ENCODE data around the gene NFAM1.
A peak's percentile ranks its signal among the peaks of the same experiment; 100 is the strongest.

The NFAM1 gene

DNA sequence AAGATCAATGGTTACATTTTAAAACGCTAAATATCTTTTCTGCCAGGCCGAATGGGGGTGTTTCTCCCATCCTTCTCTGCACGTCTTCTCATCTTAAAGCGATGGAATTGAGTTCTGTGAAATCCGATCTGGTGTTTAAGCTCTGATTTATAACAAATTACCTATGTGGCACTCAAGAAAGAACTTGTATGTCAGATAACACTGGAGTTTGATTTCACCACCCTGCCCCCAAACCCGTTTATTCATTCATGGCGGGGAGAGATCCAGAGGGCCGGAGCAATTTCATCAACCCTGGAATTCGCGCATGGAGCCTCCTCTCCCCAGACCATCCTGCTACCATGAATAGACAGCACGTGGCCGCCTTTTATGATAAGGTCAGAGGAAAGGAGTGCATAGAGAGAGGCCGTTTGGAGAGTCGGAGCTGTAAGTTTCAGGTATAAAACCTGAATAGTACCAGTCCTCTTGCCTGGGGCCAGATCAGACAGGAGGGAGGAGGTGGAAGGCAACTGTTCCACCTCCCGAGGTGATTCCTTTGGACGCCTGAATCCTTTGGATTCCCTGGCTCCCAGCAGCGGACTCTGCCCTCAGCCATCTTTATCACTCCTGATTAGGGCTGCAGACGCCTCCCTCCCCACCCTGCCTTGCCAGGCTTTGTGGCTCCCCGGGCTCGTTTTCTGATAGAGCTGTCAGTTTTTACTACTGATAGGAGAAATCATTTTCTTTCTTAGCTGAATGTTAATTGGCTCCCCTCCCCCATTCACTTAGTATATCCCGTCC lies 27.3 kb upstream of the NFAM1 start:
- Histone ChIP-seq H3K36me3 (ENCODE audit: control insufficient read depth, insufficient read depth, low read length) (no peaks in the 10 kb centered on the region), H3K27ac (ENCODE audit: insufficient read depth, low read depth, low read length, poor library complexity, severe bottlenecking) (no peak overlapping the region), H3K4me3 (ENCODE audit: insufficient read depth, low read depth, low read length) (no peak overlapping the region), H3K27me3 (ENCODE audit: control insufficient read depth, insufficient read depth, low read length, poor library complexity, severe bottlenecking) (no peaks in the 10 kb centered on the region), H3K9me3 (ENCODE audit: control insufficient read depth, low read length) (no peaks in the 10 kb centered on the region), H3K4me1 (ENCODE audit: control insufficient read depth, insufficient read depth, low read length) (no peaks in the 10 kb centered on the region)
- 72 to 78% methylated on average over 18 to 20 of the region's 21 CpGs for WGBS, 2 experiments

DNA sequence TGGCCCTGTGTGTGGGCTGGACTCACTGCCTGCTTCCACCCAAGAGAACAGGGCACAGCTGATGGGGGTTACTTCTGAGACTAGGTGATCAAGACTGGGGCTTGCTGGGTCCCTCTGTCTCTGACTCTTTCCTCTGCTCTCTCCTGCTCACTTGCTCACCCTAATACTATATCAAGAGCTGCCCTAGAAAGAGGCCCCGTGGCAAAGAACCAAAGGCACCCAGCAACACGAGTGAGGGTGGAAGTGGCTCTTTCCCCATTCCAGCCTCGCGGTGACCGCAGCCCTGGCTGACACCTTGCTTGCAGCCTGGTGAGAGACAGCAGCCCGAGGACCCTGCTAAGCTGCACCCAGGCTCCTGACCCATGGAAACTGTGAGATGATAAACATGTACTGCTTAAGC lies 20.7 kb upstream of the NFAM1 start:
- WGBS, 2 experiments = 89 to 90% methylated on average over 6 of the region's 6 CpGs

GRCh38 chr22:42452456-42452855 lies 20.3 kb upstream of the NFAM1 start:
- Histone ChIP-seq H3K27ac (ENCODE audit: insufficient read depth, low read depth, low read length, poor library complexity, severe bottlenecking) (no peak overlapping the region), H3K36me3 (ENCODE audit: control insufficient read depth, insufficient read depth, low read length) (no peaks in the 10 kb centered on the region), H3K27me3 (ENCODE audit: control insufficient read depth, insufficient read depth, low read length, poor library complexity, severe bottlenecking) (no peaks in the 10 kb centered on the region), H3K4me1 (ENCODE audit: control insufficient read depth, insufficient read depth, low read length) (no peaks in the 10 kb centered on the region), H3K4me3 (ENCODE audit: insufficient read depth, low read depth, low read length) (no peak overlapping the region), H3K9me3 (ENCODE audit: control insufficient read depth, low read length) (no peaks in the 10 kb centered on the region)
- 90 to 91% methylated on average over 11 of the region's 11 CpGs for WGBS, 2 experiments

More for the DNA sequence above, 20.7 kb upstream of the NFAM1 start:
- Histone ChIP-seq H3K36me3 (ENCODE audit: control insufficient read depth, insufficient read depth, low read length) (no peaks in the 10 kb centered on the region), H3K9me3 (ENCODE audit: control insufficient read depth, low read length) (no peaks in the 10 kb centered on the region), H3K4me1 (ENCODE audit: control insufficient read depth, insufficient read depth, low read length) (no peaks in the 10 kb centered on the region), H3K4me3 (ENCODE audit: insufficient read depth, low read depth, low read length) (no peak overlapping the region), H3K27me3 (ENCODE audit: control insufficient read depth, insufficient read depth, low read length, poor library complexity, severe bottlenecking) (no peaks in the 10 kb centered on the region), H3K27ac (ENCODE audit: insufficient read depth, low read depth, low read length, poor library complexity, severe bottlenecking) (no peak overlapping the region)

DNA sequence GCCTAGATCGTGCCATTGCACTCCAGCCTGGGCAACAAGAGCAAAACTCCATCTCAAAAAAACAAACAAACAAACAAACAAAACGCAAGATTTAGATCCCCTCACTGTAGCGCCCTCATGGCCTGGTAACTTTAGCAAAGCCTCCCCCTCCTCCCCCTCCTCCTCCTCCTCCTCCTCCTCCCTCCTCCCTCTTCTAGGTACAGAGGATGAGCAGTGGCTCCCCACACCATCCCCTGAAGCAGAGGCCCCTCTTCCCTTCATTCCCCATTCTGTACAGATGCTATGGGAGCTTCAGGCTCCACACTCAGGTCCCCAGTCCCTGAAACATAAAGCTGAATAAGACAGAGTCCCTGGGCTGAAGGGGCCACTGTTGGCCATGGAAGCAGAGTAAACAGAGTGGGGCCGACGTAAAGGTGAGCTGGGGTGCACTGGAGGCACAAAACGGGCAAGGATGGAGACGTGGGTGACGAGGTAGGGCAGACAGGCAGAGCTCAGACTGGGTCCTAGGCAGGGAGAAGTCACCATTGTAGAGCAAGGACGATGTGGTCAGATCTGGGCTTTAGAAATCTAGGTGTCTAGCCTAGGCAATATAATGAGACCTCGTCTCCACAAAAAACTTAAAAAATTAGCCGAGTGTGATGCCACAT lies 19.4 kb upstream of the NFAM1 start:
- H3K27ac ChIP-seq (ENCODE audit: insufficient read depth, low read depth, low read length, poor library complexity, severe bottlenecking) = no peak overlapping the region
- 91 to 92% methylated on average over 11 of the region's 11 CpGs for WGBS, 2 experiments
- H3K9me3 ChIP-seq (ENCODE audit: control insufficient read depth, low read length) = no peaks in the 10 kb centered on the region
- H3K27me3 ChIP-seq (ENCODE audit: control insufficient read depth, insufficient read depth, low read length, poor library complexity, severe bottlenecking) = no peaks in the 10 kb centered on the region
- no peaks in the 10 kb centered on the region for H3K36me3 ChIP-seq (ENCODE audit: control insufficient read depth, insufficient read depth, low read length)
- no peaks in the 10 kb centered on the region for H3K4me1 ChIP-seq (ENCODE audit: control insufficient read depth, insufficient read depth, low read length)
- H3K4me3 ChIP-seq (ENCODE audit: insufficient read depth, low read depth, low read length) = no peak overlapping the region

- Histone ChIP-seq H3K9me3 (ENCODE audit: control insufficient read depth, low read length) (no peaks in the 10 kb centered on the region), H3K27ac (ENCODE audit: insufficient read depth, low read depth, low read length, poor library complexity, severe bottlenecking) (no peak overlapping the region), H3K27me3 (ENCODE audit: control insufficient read depth, insufficient read depth, low read length, poor library complexity, severe bottlenecking) (no peaks in the 10 kb centered on the region), H3K4me1 (ENCODE audit: control insufficient read depth, insufficient read depth, low read length) (no peaks in the 10 kb centered on the region), H3K4me3 (ENCODE audit: insufficient read depth, low read depth, low read length) (no peak overlapping the region), H3K36me3 (ENCODE audit: control insufficient read depth, insufficient read depth, low read length) (no peaks in the 10 kb centered on the region)
- WGBS, 2 experiments = 89 to 92% methylated on average over 6 of the region's 6 CpGs
Measured at GRCh38 chr22:42450862-42451261, 18.7 kb upstream of the NFAM1 start.

GRCh38 chr22:42446151-42446550 lies 13.9 kb upstream of the NFAM1 start:
- WGBS, 2 experiments = 79 to 82% methylated on average over 11 to 13 of the region's 13 CpGs
- H3K9me3 ChIP-seq (ENCODE audit: control insufficient read depth, low read length) = no peaks in the 10 kb centered on the region
- no peaks in the 10 kb centered on the region for H3K36me3 ChIP-seq (ENCODE audit: control insufficient read depth, insufficient read depth, low read length)
- peaks cover 7% of the 10 kb centered on the region for H3K4me1 ChIP-seq (ENCODE audit: control insufficient read depth, insufficient read depth, low read length)
- H3K27me3 ChIP-seq (ENCODE audit: control insufficient read depth, insufficient read depth, low read length, poor library complexity, severe bottlenecking) = no peaks in the 10 kb centered on the region
- H3K27ac ChIP-seq (ENCODE audit: insufficient read depth, low read depth, low read length, poor library complexity, severe bottlenecking) = no peak overlapping the region
- H3K4me3 ChIP-seq (ENCODE audit: insufficient read depth, low read depth, low read length) = no peak overlapping the region

- Histone ChIP-seq H3K9me3 (ENCODE audit: control insufficient read depth, low read length) (no peaks in the 10 kb centered on the region), H3K27me3 (ENCODE audit: control insufficient read depth, insufficient read depth, low read length, poor library complexity, severe bottlenecking) (peaks cover 7% of the 10 kb centered on the region), H3K36me3 (ENCODE audit: control insufficient read depth, insufficient read depth, low read length) (no peaks in the 10 kb centered on the region), H3K4me3 (ENCODE audit: insufficient read depth, low read depth, low read length) (peak overlapping the region; percentile 21), H3K27ac (ENCODE audit: insufficient read depth, low read depth, low read length, poor library complexity, severe bottlenecking) (no peak overlapping the region), H3K4me1 (ENCODE audit: control insufficient read depth, insufficient read depth, low read length) (peaks cover 7% of the 10 kb centered on the region)
- WGBS, 2 experiments = 7 to 9% methylated on average over 28 of the region's 28 CpGs
Measured at GRCh38 chr22:42444077-42444904, 12.1 kb upstream of the NFAM1 start.

DNA sequence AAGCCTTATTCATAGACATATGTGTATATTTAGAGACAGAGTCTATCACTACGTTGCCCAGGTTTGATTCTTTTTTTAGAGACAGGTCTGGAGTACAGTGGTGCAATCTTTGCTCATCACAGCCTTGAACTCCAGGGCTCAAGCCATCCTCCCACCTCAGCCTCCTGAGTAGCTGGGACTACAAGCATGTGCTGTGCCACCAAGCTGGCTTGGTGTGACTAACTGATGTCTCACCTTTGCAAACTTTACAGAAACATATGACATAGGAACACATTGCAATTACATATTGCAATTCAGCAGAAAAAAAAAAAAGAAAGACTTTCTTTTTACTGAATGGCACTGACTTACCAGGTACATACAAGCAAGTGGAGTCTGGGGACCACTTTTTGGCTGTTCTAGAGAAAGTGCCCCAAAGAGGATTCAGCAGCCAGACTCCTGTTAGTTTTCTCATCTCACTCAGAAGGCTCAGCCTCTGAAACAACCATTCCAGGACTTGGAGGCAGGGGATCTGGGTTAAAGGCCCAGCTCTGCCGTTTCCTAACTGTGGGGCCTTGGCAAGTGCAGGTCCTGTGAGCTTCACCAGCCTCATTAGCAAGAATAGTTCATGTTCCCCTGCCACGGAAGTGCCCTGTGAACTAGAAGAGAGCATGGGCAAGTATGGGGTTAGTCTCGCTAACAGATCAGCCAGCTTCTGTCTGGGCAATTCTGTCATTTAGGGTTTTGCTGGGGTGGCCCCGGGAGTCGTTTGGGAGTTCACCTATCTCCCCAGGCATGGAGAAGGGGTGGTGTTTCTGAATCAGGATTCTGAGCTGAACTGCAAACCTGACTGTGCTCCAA lies 11.3 kb upstream of the NFAM1 start:
- WGBS, 2 experiments = 52 to 60% methylated on average over 6 of the region's 6 CpGs
- no peaks in the 10 kb centered on the region for H3K36me3 ChIP-seq (ENCODE audit: control insufficient read depth, insufficient read depth, low read length)
- H3K27ac ChIP-seq (ENCODE audit: insufficient read depth, low read depth, low read length, poor library complexity, severe bottlenecking) = no peak overlapping the region
- peak overlapping the region; percentile 21 for H3K4me3 ChIP-seq (ENCODE audit: insufficient read depth, low read depth, low read length)
- peaks cover 7% of the 10 kb centered on the region for H3K4me1 ChIP-seq (ENCODE audit: control insufficient read depth, insufficient read depth, low read length)
- H3K27me3 ChIP-seq (ENCODE audit: control insufficient read depth, insufficient read depth, low read length, poor library complexity, severe bottlenecking) = peaks cover 7% of the 10 kb centered on the region
- H3K9me3 ChIP-seq (ENCODE audit: control insufficient read depth, low read length) = no peaks in the 10 kb centered on the region

- 87 to 96% methylated on average over 4 of the region's 4 CpGs for WGBS, 2 experiments
- no peaks in the 10 kb centered on the region for H3K9me3 ChIP-seq (ENCODE audit: control insufficient read depth, low read length)
- H3K27ac ChIP-seq (ENCODE audit: insufficient read depth, low read depth, low read length, poor library complexity, severe bottlenecking) = no peak overlapping the region
- peaks cover 11% of the 10 kb centered on the region for H3K4me1 ChIP-seq (ENCODE audit: control insufficient read depth, insufficient read depth, low read length)
- no peaks in the 10 kb centered on the region for H3K36me3 ChIP-seq (ENCODE audit: control insufficient read depth, insufficient read depth, low read length)
- peaks cover 11% of the 10 kb centered on the region for H3K27me3 ChIP-seq (ENCODE audit: control insufficient read depth, insufficient read depth, low read length, poor library complexity, severe bottlenecking)
- no peak overlapping the region for H3K4me3 ChIP-seq (ENCODE audit: insufficient read depth, low read depth, low read length)
Measured at GRCh38 chr22:42442748-42443147, 10.5 kb upstream of the NFAM1 start.

Measured in ectodermal cell (in vitro differentiated cells).